A549 (cell line): ENCODE measurements around the gene TRAF4. TPM values are rescaled to one million over a fixed set of nuclear protein-coding genes. Genes with fewer than 3 reads are reported as not detected.
A peak's percentile ranks its signal among the peaks of the same experiment; 100 is the strongest.

Source experiments
- ATAC-seq, 2 experiments: fragments of 200-7000 bp in 1 of 2; fragments of >200 bp in 1 of 2; cut with Nextera tagmentation in 1 of 2; cut with Tn5 transposase in 1 of 2; 3 replicates each; pipeline versions ENCODE4 v1.8.0 to v1.9.1; 2018 to 2020; ENCODE audit warnings: mild to moderate bottlenecking in 1 of 2, moderate library complexity in 1 of 2
- CTCF ChIA-PET: fragments of 300-600 bp; sonication (Branson Sonifier 250); formaldehyde crosslinking; extraction: SDS; loops from one replicate; lab custom pipeline; 2021; ENCODE audit warnings: antibody characterized with exemption, inconsistent platforms; lab: Yijun Ruan, JAX
- POLR2A ChIA-PET: fragments of 350-600 bp; formaldehyde crosslinking; extraction: SDS; loops from one replicate; lab custom pipeline; 2021; ENCODE audit warnings: antibody characterized with exemption, inconsistent platforms; lab: Yijun Ruan, JAX
- DNase-seq, 2 experiments: peaks; one replicate each; pipeline versions ENCODE4 v3.0.0 to v3.0.0-alpha.2; 2011 to 2016; ENCODE audit warnings: low read depth in 1 of 2, low spot score in 1 of 2
- FAIRE-seq: peaks from 2 replicates; lab custom pipeline; 2011; peaks lifted over from hg19 to GRCh38; lab: Jason Lieb, UNC
- H3K27ac ChIP-seq, 2 experiments: fragments of >200 bp; sonication (Bioruptor Twin); formaldehyde crosslinking; 3 replicates each; pipeline ENCODE4 v1.5.1; 2016 to 2017
- H3K4me1 ChIP-seq: fragments of >200 bp; sonication (Bioruptor Twin); formaldehyde crosslinking; 3 replicates; pipeline ENCODE4 v1.6.1; 2016
- H3K4me2 ChIP-seq: fragments of >200 bp; sonication (Bioruptor Twin); formaldehyde crosslinking; 3 replicates; pipeline ENCODE4 v1.6.1; 2016
- H3K4me3 ChIP-seq: fragments of >200 bp; sonication (Bioruptor Twin); formaldehyde crosslinking; 3 replicates; pipeline ENCODE4 v1.5.1; 2016
- H3K9me3 ChIP-seq: fragments of >200 bp; sonication (Bioruptor Twin); formaldehyde crosslinking; 3 replicates; pipeline ENCODE4 v1.6.1; 2016
- CBX2 ChIP-seq: fragments of 200-600 bp; sonication (generic); IDR thresholded peaks from 2 replicates; pipeline ENCODE4 v1.6.1; 2016; ENCODE audit warnings: low read depth, mild to moderate bottlenecking, borderline replicate concordance
- CBX8 ChIP-seq: fragments of 200-600 bp; sonication (generic); IDR thresholded peaks from 2 replicates; pipeline ENCODE4 v1.6.1; 2016
- CEBPB ChIP-seq, 2 experiments: fragments of >200 bp in 1 of 2; sonication (Bioruptor Twin) in 1 of 2; formaldehyde crosslinking in 1 of 2; IDR thresholded peaks; 2 replicates each; pipeline ENCODE4 v1.6.1; 2012 to 2016
- CTCF ChIP-seq: fragments of >200 bp; sonication (Bioruptor Twin); formaldehyde crosslinking; IDR thresholded peaks from 3 replicates; pipeline ENCODE4 v1.5.1; 2016
- EHF ChIP-seq: fragments of 250-450 bp; sonication (Bioruptor Pico); IDR thresholded peaks from 2 replicates; pipeline ENCODE4 v1.5.0; 2020; ENCODE audit warnings: mild to moderate bottlenecking
- EHMT2 ChIP-seq: fragments of 200-600 bp; sonication (generic); IDR thresholded peaks from 2 replicates; pipeline ENCODE4 v1.6.1; 2016; ENCODE audit warnings: antibody characterized with exemption, low read depth, mild to moderate bottlenecking, moderate library complexity
- ELK1 ChIP-seq: fragments of 150-350 bp; IDR thresholded peaks from 2 replicates; pipeline ENCODE4 v1.6.1; 2014; ENCODE audit warnings: low read depth, mild to moderate bottlenecking, low read length
- ESRRA ChIP-seq: fragments of 150-350 bp; IDR thresholded peaks from 2 replicates; pipeline ENCODE4 v1.6.1; 2014; ENCODE audit warnings: mild to moderate bottlenecking, low read length, borderline replicate concordance
- FOSL2 ChIP-seq, 2 experiments: fragments of 450-650 bp in 1 of 2; fragments of >200 bp in 1 of 2; sonication (Bioruptor Twin) in 1 of 2; formaldehyde crosslinking; IDR thresholded peaks; 2 replicates each; pipeline versions ENCODE4 v1.5.0 to v1.6.1; 2016 to 2020; ENCODE audit warnings: mild to moderate bottlenecking in 1 of 2, moderate library complexity in 1 of 2
- HOXB13 ChIP-seq: fragments of 250-450 bp; sonication (Bioruptor Pico); IDR thresholded peaks from 2 replicates; pipeline ENCODE4 v1.5.0; 2020; ENCODE audit warnings: low read depth, mild to moderate bottlenecking, moderate library complexity
- JUN ChIP-seq, 2 experiments: fragments of >200 bp; sonication (Bioruptor Twin); formaldehyde crosslinking; IDR thresholded peaks; 2 replicates in 1 of 2; 3 replicates in 1 of 2; pipeline ENCODE4 v1.6.1; 2016 to 2017
- JUNB ChIP-seq: fragments of >200 bp; sonication (Bioruptor Twin); formaldehyde crosslinking; IDR thresholded peaks from 2 replicates; pipeline ENCODE4 v1.6.1; 2016
- KDM1A ChIP-seq: fragments of 200-600 bp; sonication (generic); IDR thresholded peaks from 2 replicates; pipeline ENCODE4 v1.6.1; 2016; ENCODE audit warnings: low read depth, mild to moderate bottlenecking
- MYC ChIP-seq: IDR thresholded peaks from 2 replicates; pipeline ENCODE4 v1.6.1; 2012; ENCODE audit warnings: mild to moderate bottlenecking, inconsistent platforms, low read length, improper control_type of control experiment, borderline replicate concordance
- NFE2L2 ChIP-seq: fragments of 150-350 bp; conservative IDR thresholded peaks from 2 replicates; pipeline ENCODE4 v1.6.1; 2014; ENCODE audit warnings: low read length
- NR3C1 ChIP-seq: fragments of >200 bp; sonication (Bioruptor Twin); formaldehyde crosslinking; IDR thresholded peaks from 3 replicates; pipeline ENCODE4 v1.6.1; 2017
- PBX3 ChIP-seq: IDR thresholded peaks from 2 replicates; pipeline ENCODE4 v1.6.1; 2012
- PHF8 ChIP-seq: fragments of 200-600 bp; sonication (generic); IDR thresholded peaks from 2 replicates; pipeline ENCODE4 v1.6.1; 2016; ENCODE audit warnings: low read depth, mild to moderate bottlenecking, antibody characterized with exemption, moderate library complexity, borderline replicate concordance
- RAD21 ChIP-seq, 2 experiments: fragments of >200 bp in 1 of 2; sonication (Bioruptor Twin) in 1 of 2; formaldehyde crosslinking in 1 of 2; IDR thresholded peaks in 1 of 2; conservative IDR thresholded peaks in 1 of 2; 2 replicates in 1 of 2; 3 replicates in 1 of 2; pipeline ENCODE4 v1.6.1; 2012 to 2018; ENCODE audit warnings: inconsistent platforms in 1 of 2
- RNF2 ChIP-seq: fragments of 200-600 bp; sonication (generic); IDR thresholded peaks from 2 replicates; pipeline ENCODE4 v1.6.1; 2016; ENCODE audit warnings: low read depth, mild to moderate bottlenecking, antibody characterized with exemption, moderate library complexity, borderline replicate concordance
- SREBF2 ChIP-seq: fragments of 450-650 bp; IDR thresholded peaks from 2 replicates; pipeline ENCODE4 v1.6.1; 2014; ENCODE audit warnings: mild to moderate bottlenecking, moderate library complexity
- TP53 ChIP-seq: fragments of 250-450 bp; sonication (Bioruptor Pico); IDR thresholded peaks from 2 replicates; pipeline ENCODE4 v1.5.0; 2021; ENCODE audit warnings: mild to moderate bottlenecking, moderate library complexity
- ZNF302 ChIP-seq: fragments of 250-450 bp; sonication (Bioruptor Pico); IDR thresholded peaks from 2 replicates; pipeline ENCODE4 v1.9.0; 2021; ENCODE audit warnings: inconsistent platforms, mild to moderate bottlenecking, moderate library complexity
- WGBS: methylation state at CpG from one replicate; pipeline ENCODE4 v1.1.6; 2017; ENCODE audit errors: missing lambda C conversion rate; 5-methylcytosine and 5-hydroxymethylcytosine counted together
- polyA plus RNA-seq, 4 experiments: library from polyadenylated mRNA; depleted of rRNA in 3 of 4; stranded (reverse); fragments of >200 nt; fragmentation: RNase III in 1 of 4; extraction: RNeasy Plus Mini Kit Qiagen cat#74134 plus additional on column Dnase treatment in 1 of 4; gene quantifications; 2 replicates in 3 of 4; 3 replicates in 1 of 4; pipeline ENCODE4 v1.2.3, GENCODE V29; 2011 to 2017
- TF ChIP-seq, protein P1 (sequence below): fragments of 450-650 bp; IDR thresholded peaks from 2 replicates; pipeline ENCODE4 v1.6.1; 2014; ENCODE audit warnings: antibody characterized with exemption
- TF ChIP-seq, protein P2 (sequence below): fragments of >200 bp; sonication (Bioruptor Twin); formaldehyde crosslinking; IDR thresholded peaks from 3 replicates; pipeline ENCODE4 v1.6.1; 2016

The TRAF4 gene
- polyA plus RNA-seq, 2 of the 4 experiments (the other 2 are of a cell fraction), result 64.0 to 65.0 TPM

DNA sequence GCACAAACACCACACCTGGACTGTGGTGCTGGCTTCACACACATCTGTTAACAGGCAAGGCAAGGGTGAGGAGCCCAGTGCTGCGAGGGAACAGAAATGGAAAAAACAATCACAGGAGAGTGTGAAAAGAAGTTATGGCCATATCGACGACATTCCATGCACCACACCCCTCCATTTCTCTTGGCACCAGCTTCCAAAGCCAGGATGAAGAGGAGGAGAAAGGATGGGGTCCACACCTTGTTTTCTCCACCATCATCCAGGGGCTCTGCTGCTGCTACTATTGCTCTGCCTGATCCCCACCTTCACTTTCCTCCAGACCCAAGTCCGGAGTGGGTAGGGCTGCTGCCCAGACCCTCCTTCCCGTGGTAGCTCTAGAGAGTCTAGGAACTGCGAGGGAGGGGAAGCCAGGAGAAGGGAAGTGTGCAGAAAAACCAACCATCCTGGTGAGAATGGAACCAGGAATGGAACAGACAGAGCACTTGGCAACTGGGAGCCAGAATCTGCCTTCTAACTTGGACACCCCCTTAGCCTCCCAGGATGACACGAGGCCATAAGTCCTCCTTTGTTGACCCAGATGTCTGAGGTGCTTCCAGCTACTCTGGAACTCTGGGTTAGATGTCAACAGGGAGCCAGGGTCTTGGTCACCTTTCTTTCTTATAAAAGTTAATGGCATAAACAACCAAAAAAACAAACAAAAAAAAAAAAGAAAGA, 31.0 kb upstream of the TRAF4 start:
- no peak overlapping the region for H3K4me3 ChIP-seq
- ATAC-seq (no peak), DNase-seq (no peak), FAIRE-seq (no peak)
- no peak overlapping the region for H3K27ac ChIP-seq
- H3K9me3 ChIP-seq, result no peaks in the 10 kb centered on the region
- WGBS, result 87% methylated on average over 7 of the region's 7 CpGs
- no peak overlapping the region for H3K4me2 ChIP-seq
- ChIA-PET CTCF (interaction anchor here (2.3 to 17.6 kb wide), 5 partner anchors 12 to 68 kb away, joined by 6 to 335 read pairs (median 16); partner anchors contain the start of genes BLTP2 and NEK8), POLR2A (interaction anchor here (1.1 to 1.9 kb wide), 3 partner anchors 11 to 68 kb away, joined by 3 to 15 read pairs (median 5); partner anchors contain the start of gene BLTP2)
- no peak for TF ChIP-seq HOXB13 (CRISPR knock-in tag)
- no peak for TF ChIP-seq NR3C1
- TF ChIP-seq SREBF2, result no peak
- no peak for TF ChIP-seq CBX8
- TF ChIP-seq EHF (CRISPR knock-in tag), result no peak
- TF ChIP-seq FOSL2 (IDR thresholded peaks at IDR 0.05), result no peak
- no peak for TF ChIP-seq FOSL2 (CRISPR knock-in tag; IDR thresholded peaks at IDR 0.05)
- no peak for TF ChIP-seq JUNB
- TF ChIP-seq MYC, result no peak
- H3K4me1 ChIP-seq, result peaks cover 22% of the 10 kb centered on the region

DNA sequence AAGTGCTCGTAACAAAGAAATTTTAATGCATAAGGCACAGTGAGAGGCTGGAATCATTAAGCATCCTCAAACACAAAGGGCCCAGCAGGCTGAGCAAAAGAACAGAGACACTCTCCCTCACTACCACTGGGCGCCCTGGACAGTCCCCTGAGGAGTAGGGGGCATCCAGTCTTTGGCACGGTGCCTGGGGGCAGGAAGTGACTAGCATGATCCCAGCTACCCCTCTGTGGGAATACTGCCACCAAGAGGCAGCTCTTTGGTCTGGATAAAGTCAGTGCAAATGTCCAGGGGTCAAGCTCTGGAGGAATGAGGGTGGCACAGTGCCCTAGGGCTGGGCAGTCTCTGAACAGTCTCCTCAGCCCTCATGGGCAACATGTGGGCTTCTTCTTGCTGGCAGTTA, 29.5 kb upstream of the TRAF4 start:
- ATAC-seq, result no peak
- TF ChIP-seq CBX8, result no peak
- TF ChIP-seq, protein P1, sequence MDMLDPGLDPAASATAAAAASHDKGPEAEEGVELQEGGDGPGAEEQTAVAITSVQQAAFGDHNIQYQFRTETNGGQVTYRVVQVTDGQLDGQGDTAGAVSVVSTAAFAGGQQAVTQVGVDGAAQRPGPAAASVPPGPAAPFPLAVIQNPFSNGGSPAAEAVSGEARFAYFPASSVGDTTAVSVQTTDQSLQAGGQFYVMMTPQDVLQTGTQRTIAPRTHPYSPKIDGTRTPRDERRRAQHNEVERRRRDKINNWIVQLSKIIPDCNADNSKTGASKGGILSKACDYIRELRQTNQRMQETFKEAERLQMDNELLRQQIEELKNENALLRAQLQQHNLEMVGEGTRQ, result no peak
- TF ChIP-seq CBX2, result no peak
- no peak for TF ChIP-seq RNF2
- no peak for TF ChIP-seq ESRRA
- TF ChIP-seq RAD21 (conservative IDR thresholded peaks at IDR 0.05 in 1 of 2, IDR thresholded peaks at IDR 0.05 in 1 of 2), result peak in 1 of 2 experiments; percentile 41; a peak in 1 of 5 replicates
- TF ChIP-seq CTCF, result peak; percentile 33; the same call in 1 of the 3 replicates
- no peak for TF ChIP-seq FOSL2 (IDR thresholded peaks at IDR 0.05)
- TF ChIP-seq FOSL2 (CRISPR knock-in tag; IDR thresholded peaks at IDR 0.05), result no peak
- no peak for TF ChIP-seq EHF (CRISPR knock-in tag)
- no peak for TF ChIP-seq SREBF2
- TF ChIP-seq NR3C1, result no peak
- no peak for TF ChIP-seq JUNB
- no peak for TF ChIP-seq ZNF302 (CRISPR knock-in tag)
- no peak for TF ChIP-seq HOXB13 (CRISPR knock-in tag)
- no peak for TF ChIP-seq PHF8
- TF ChIP-seq CEBPB (IDR thresholded peaks at IDR 0.05), result no peak
- TF ChIP-seq, protein P2, sequence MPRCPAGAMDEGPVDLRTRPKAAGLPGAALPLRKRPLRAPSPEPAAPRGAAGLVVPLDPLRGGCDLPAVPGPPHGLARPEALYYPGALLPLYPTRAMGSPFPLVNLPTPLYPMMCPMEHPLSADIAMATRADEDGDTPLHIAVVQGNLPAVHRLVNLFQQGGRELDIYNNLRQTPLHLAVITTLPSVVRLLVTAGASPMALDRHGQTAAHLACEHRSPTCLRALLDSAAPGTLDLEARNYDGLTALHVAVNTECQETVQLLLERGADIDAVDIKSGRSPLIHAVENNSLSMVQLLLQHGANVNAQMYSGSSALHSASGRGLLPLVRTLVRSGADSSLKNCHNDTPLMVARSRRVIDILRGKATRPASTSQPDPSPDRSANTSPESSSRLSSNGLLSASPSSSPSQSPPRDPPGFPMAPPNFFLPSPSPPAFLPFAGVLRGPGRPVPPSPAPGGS, result no peak
- TF ChIP-seq EHMT2, result no peak
- TF ChIP-seq KDM1A, result peak; percentile 82
- TF ChIP-seq NFE2L2, result no peak
- no peak for TF ChIP-seq TP53 (CRISPR knock-in tag)
- TF ChIP-seq PBX3, result no peak
- no peak for TF ChIP-seq ELK1
- TF ChIP-seq JUN (IDR thresholded peaks at IDR 0.05), result peak in 1 of 2 experiments; percentile 32; a peak in 1 of 5 replicates
- Histone ChIP-seq H3K4me1 (peaks cover 32% of the 10 kb centered on the region), H3K4me2 (no peak overlapping the region), H3K4me3 (no peak overlapping the region), H3K27ac (no peak overlapping the region), H3K9me3 (no peaks in the 10 kb centered on the region)
- ChIA-PET POLR2A (no interaction called here), CTCF (interaction anchor here (1.5 to 17.6 kb wide), 4 partner anchors 12 to 70 kb away, joined by 4 to 335 read pairs (median 48); partner anchors contain the start of genes BLTP2, SDF2, SUPT6H and TLCD1)
- FAIRE-seq, result no peak
- 69% methylated on average over 3 of the region's 3 CpGs for WGBS
- DNase-seq, result peak in 1 of 2 experiments; percentile 46
